K562 (cell line): ENCODE data around the gene PSMD8. TPM values are rescaled to one million over a fixed set of nuclear protein-coding genes. Genes with fewer than 3 reads are reported as not detected.

Source experiments
- ARID4B ChIP-seq: sonication (generic); formaldehyde crosslinking; IDR thresholded peaks from 2 replicates; pipeline ENCODE4 v1.8.0; 2022; ENCODE audit warnings: mild to moderate bottlenecking, missing genetic modification reagents
- DIDO1 ChIP-seq: fragments of 450-650 bp; IDR thresholded peaks from 2 replicates; pipeline ENCODE4 v1.6.1; 2016; ENCODE audit warnings: low read depth, missing biosample characterization, missing genetic modification characterization
- JUN ChIP-seq, 2 experiments: sonication (generic) in 1 of 2; formaldehyde crosslinking in 1 of 2; IDR thresholded peaks; 2 replicates each; pipeline versions ENCODE4 v1.6.1 to v1.8.0; 2012 to 2022; ENCODE audit warnings: borderline replicate concordance in 2 of 2, mild to moderate bottlenecking in 2 of 2, improper control_type of control experiment in 1 of 2, low read depth in 1 of 2, low read length in 1 of 2, missing genetic modification reagents in 1 of 2
- L3MBTL2 ChIP-seq: fragments of 450-650 bp; IDR thresholded peaks from 2 replicates; pipeline ENCODE4 v1.6.1; 2016; ENCODE audit warnings: mild to moderate bottlenecking, moderate library complexity
- MEF2A ChIP-seq: IDR thresholded peaks from 2 replicates; pipeline ENCODE4 v1.6.1; 2011; ENCODE audit warnings: low read depth, mild to moderate bottlenecking, low read length, moderate library complexity; ENCODE audit not compliant: control insufficient read depth
- MGA ChIP-seq: fragments of 450-650 bp; IDR thresholded peaks from 2 replicates; pipeline ENCODE4 v1.6.1; 2016; ENCODE audit warnings: mild to moderate bottlenecking, moderate library complexity
- MTA1 ChIP-seq: fragments of 450-650 bp; IDR thresholded peaks from 2 replicates; pipeline ENCODE4 v1.6.1; 2017; ENCODE audit warnings: borderline replicate concordance
- TAL1 ChIP-seq: fragments of 450-650 bp; IDR thresholded peaks from 2 replicates; pipeline ENCODE4 v1.6.1; 2016; ENCODE audit warnings: mild to moderate bottlenecking
- TEAD1 ChIP-seq, 2 experiments: fragments of 450-650 bp in 1 of 2; sonication (generic) in 1 of 2; formaldehyde crosslinking; IDR thresholded peaks; 2 replicates each; pipeline versions ENCODE4 v1.4.0 to v1.8.0; 2020 to 2022; ENCODE audit warnings: mild to moderate bottlenecking in 2 of 2, missing genetic modification reagents in 1 of 2
- ZFP1 ChIP-seq: fragments of 450-650 bp; formaldehyde crosslinking; IDR thresholded peaks from 2 replicates; pipeline ENCODE4 v1.4.0; 2020; ENCODE audit warnings: mild to moderate bottlenecking, mixed read lengths
- ZFX ChIP-seq: sonication (generic); formaldehyde crosslinking; IDR thresholded peaks from 2 replicates; pipeline ENCODE4 v1.8.0; 2022; ENCODE audit warnings: mild to moderate bottlenecking, missing genetic modification reagents, moderate library complexity
- ZNF282 ChIP-seq: sonication (generic); formaldehyde crosslinking; IDR thresholded peaks from 2 replicates; pipeline ENCODE4 v1.8.1; 2023; ENCODE audit warnings: missing genetic modification reagents
- polyA plus RNA-seq, 8 experiments: library from polyadenylated mRNA; depleted of rRNA in 4 of 8; stranded (reverse) in 5 of 8; unstranded in 3 of 8; fragments of >200 nt; fragmentation: Nextera tagmentation in 2 of 8; fragmentation: Illumina TruSeq in 1 of 8; extraction: Ambion mirVana in 2 of 8; extraction: Trizol in 1 of 8; gene quantifications; 2 replicates each; pipeline versions ENCODE4 v1.2.1 to v1.2.3, GENCODE V29; 2011 to 2014; ENCODE audit warnings: inconsistent platforms in 1 of 8, missing spikeins in 1 of 8
- total RNA-seq, 7 experiments: library from RNA; depleted of rRNA in 6 of 7; stranded (reverse); fragments of >200 nt in 6 of 7; fragmentation: Illumina TruSeq in 2 of 7; extraction: Trizol in 2 of 7; gene quantifications; 2 replicates each; pipeline versions ENCODE4 v1.2.1 to v1.2.3, GENCODE V29; 2011 to 2021; ENCODE audit warnings: low replicate concordance in 1 of 7

PSMD8 gene
- total and polyA plus RNA-seq, 9 of the 15 experiments (the other 6 are each of a cell fraction or from before 2014, with no cell fraction given): 130 to 583 (median 315) TPM

- TF ChIP-seq MGA: no peak
- no peak for TF ChIP-seq ZFP1 (CRISPR knock-in tag)
- no peak for TF ChIP-seq DIDO1 (tag)
- TF ChIP-seq TEAD1 (CRISPR knock-in tag; IDR thresholded peaks at IDR 0.05): 0 out of 4 replicates have a peak, but pooled peaks of 1 of the 2 experiments have one; percentile 60
- TF ChIP-seq JUN (IDR thresholded peaks at IDR 0.05; ENCODE audit: borderline replicate concordance, low read depth, low read length): no peak
- TF ChIP-seq JUN (CRISPR knock-in tag; IDR thresholded peaks at IDR 0.05; ENCODE audit: borderline replicate concordance): peak; percentile 58; the same call in 1 of the 2 replicates
- TF ChIP-seq MEF2A: no peak
- TF ChIP-seq TAL1: 0 out of 2 replicates have a peak, but pooled peaks have one; percentile 18
- TF ChIP-seq MTA1: no peak
- TF ChIP-seq ZFX (CRISPR knock-in tag): peak; percentile 36; the same call in 1 of the 2 replicates
- peak; percentile 63 for TF ChIP-seq L3MBTL2
- TF ChIP-seq ARID4B: 0 out of 2 replicates have a peak, but pooled peaks have one; percentile 17
- no peak for TF ChIP-seq ZNF282 (CRISPR knock-in tag)
These were observed 12.7 kb downstream of the PSMD8 start (continued) for GRCh38 chr19:38386971-38387549.
